HL-60/S4 (cell line): ENCODE data around the gene TRIM56.
"Not testable (repeated sequence)": the region's sequence is repeated elsewhere in the genome, so short reads cannot be mapped to it uniquely, and the experiment has no call there.

Experiments used
- in situ Hi-C: fragments of 300-500 bp; cut with MboI; formaldehyde crosslinking; loops from 2 replicates; pipeline ENCODE4 v1.14.3; 2022; ENCODE audit warnings: low sequenced_read_pairs

TRIM56 gene, protein sequence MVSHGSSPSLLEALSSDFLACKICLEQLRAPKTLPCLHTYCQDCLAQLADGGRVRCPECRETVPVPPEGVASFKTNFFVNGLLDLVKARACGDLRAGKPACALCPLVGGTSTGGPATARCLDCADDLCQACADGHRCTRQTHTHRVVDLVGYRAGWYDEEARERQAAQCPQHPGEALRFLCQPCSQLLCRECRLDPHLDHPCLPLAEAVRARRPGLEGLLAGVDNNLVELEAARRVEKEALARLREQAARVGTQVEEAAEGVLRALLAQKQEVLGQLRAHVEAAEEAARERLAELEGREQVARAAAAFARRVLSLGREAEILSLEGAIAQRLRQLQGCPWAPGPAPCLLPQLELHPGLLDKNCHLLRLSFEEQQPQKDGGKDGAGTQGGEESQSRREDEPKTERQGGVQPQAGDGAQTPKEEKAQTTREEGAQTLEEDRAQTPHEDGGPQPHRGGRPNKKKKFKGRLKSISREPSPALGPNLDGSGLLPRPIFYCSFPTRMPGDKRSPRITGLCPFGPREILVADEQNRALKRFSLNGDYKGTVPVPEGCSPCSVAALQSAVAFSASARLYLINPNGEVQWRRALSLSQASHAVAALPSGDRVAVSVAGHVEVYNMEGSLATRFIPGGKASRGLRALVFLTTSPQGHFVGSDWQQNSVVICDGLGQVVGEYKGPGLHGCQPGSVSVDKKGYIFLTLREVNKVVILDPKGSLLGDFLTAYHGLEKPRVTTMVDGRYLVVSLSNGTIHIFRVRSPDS

DNA sequence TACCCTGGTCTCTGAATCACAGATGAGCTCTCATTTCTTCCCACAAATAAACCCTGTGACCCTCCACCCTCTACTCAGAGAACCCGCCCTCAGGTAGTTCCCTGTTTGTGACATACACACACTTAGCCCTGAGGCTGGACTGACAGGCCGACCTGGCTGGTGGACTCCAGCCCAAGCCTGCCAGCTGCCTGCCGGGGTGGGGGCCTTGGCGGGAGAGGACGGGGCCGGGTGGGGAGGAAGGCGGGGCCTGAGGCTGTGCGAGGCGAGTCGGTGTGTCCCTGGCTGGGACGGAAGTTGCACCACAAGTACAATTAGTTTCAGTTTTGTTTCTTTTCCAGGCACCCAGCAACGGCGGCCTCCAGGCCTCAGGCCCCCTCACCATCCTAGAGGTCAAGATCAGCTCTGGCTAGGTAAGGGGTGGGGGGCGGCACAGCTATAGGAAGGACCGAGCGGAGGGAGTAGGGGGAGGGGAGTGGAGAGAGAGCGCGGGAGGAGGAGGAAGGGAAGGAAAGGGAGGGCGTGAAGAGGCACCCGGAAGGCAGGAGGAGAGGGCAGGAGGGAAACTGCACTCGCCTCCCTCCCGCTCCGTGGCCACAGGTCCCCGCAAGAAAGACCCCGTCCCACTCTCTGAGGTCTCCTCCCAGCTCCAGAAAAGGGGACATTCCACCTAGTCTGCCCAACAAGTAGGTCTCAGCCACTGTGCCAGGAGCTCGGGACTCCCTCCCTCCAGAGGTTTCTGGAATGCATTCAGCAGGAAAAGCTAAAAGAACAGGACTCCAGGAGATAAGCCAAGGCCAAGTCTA, at the start of gene TRIM56:
Gene TRIM56 (plus strand): TSS at position 320 of the 803 bp plus-strand sequence. CDS start 1,832 bp downstream, outside the sequence.
- in situ Hi-C loops, result no loop called here

DNA sequence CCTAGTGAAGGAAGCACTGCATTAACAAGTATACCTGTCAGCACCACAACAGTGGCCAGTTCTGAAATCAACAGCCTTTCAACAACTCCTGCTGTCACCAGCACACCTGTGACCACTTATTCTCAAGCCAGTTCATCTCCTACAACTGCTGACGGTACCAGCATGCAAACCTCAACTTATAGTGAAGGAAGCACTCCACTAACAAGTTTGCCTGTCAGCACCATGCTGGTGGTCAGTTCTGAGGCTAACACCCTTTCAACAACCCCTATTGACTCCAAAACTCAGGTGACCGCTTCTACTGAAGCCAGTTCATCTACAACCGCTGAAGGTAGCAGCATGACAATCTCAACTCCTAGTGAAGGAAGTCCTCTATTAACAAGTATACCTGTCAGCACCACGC, 49.3 kb upstream of the TRIM56 start:
- in situ Hi-C loops, result no loop called here

DNA sequence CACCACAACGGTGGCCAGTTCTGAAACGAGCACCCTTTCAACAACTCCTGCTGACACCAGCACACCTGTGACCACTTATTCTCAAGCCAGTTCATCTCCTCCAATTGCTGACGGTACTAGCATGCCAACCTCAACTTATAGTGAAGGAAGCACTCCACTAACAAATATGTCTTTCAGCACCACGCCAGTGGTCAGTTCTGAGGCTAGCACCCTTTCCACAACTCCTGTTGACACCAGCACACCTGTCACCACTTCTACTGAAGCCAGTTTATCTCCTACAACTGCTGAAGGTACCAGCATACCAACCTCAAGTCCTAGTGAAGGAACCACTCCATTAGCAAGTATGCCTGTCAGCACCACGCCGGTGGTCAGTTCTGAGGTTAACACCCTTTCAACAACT, 44.0 kb upstream of the TRIM56 start:
- in situ Hi-C loops, result not testable (repeated sequence)

DNA sequence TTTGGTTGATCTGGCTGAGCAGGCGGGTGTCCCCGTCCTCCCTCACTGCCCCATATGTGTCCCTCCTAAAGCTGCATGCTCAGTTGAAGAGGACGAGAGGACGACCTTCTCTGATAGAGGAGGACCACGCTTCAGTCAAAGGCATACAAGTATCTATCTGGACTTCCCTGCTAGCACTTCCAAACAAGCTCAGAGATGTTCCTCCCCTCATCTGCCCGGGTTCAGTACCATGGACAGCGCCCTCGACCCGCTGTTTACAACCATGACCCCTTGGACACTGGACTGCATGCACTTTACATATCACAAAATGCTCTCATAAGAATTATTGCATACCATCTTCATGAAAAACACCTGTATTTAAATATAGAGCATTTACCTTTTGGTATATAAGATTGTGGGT, 26.9 kb upstream of the TRIM56 start:
- in situ Hi-C loops, result loop anchor here (5.0 to 25.0 kb wide), 2 partner anchors 166 to 271 kb away; no protein-coding TSS in a partner anchor

DNA sequence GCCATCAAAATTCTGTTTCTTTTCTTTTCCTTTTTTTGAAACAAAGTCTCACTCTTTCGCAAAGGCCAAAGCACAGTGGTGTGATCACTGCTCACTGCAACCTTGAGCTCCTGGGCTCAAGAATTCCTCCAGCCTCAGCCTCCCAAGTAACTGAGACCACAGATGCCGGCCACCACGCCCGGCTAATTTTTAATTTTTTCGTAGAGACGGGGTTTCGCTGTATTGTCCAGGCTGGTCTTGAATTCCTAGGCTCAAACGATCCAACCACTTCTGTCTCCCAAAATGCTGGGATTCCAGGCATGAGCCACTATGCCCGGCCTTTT, 25.7 kb upstream of the TRIM56 start:
- in situ Hi-C loops, result loop anchor here (5.0 to 25.0 kb wide), 2 partner anchors 167 to 272 kb away; no protein-coding TSS in a partner anchor

DNA sequence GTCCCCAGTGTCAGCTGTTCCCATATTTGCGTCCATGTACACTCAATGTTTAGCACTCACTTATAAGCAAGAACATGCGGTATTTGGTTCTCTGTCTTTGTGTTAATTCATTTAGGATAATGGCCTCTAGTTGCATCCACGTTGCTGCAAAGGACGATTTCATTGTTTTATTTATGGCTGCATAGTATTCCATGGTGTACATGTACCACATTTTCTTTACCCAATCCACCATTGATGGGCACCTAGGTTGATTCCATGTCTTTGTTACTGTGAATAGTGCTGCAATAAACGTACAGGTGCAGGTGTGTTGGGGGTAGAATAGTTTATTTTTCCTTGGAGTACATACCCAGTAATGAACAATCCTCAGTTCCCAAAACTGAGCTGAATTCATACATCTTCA, 24.3 kb upstream of the TRIM56 start:
- in situ Hi-C loops, result loop anchor here (25.0 kb wide), 1 partner anchor 274 kb away; no protein-coding TSS in a partner anchor

DNA sequence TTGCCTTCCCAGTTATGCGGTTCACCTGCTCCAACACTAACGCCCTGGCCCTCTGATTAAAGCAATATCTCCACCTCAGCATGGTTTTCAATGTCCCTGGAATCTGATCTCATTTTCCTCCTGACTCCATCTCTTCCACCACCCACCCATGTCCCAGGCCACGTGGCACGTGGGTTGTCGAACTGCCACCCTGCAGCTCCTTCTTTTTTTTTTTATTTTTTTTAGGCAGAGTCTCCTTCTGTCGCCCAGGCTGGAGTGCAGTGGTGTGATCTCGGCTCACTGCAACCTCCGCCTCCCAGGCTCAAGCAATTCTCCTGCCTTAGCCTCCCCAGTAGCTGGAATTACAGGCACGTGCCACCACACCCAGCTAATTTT, 21.1 kb upstream of the TRIM56 start:
- in situ Hi-C loops, result loop anchor here (25.0 kb wide), 1 partner anchor 277 kb away; no protein-coding TSS in a partner anchor

DNA sequence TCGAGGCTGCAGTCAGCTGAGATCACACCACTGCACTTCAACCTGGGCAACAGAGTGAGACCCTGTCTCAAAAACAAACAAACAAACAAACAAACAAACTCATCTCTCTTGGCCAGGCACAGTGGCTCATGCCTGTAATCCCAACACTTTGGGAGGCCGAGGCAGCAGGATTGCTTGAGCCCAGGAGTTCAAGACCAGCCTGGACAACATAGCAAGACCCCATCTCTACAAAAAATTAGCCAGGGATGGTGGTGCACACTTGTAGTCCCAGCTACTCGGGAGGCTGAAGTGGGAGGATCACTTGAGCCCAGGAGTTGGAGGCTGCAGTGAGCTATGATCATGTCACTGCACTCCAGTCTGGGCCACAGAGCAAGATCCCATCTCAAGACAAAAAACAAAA, 20.1 kb upstream of the TRIM56 start:
- in situ Hi-C loops, result loop anchor here (25.0 kb wide), 1 partner anchor 278 kb away; no protein-coding TSS in a partner anchor

DNA sequence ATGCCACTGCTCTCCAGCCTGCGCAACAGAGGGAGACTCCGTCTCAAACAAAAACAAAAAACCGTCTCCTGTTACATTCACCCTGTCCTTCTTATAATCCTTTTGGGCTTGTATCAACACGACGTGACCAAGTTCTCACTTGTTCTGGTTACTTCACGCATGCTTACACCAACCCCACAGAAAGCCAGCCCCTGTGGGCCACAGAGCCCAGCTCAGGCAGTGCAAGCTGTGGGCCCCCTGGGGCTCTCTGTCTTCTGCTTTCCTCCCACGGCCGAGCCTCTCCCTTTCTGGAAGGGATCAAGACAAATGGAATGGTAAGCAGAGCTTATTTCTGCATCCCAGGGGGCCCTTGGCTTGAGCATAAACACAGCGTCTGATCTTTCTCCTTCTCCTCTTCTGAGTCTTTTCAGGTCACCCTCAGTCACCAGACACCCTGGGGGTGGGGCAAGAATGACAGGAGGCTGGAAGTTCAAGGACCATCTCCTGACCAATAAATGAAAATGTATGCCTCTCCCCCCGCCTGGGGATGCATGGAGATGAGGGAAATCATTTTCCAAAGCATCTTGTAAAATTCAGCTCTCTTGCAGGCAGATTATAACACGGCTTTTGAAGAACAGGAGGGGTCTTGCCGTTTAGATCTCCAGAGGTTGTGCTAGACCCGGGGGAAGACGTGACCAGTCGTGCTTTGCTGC, 19.0 kb upstream of the TRIM56 start:
- in situ Hi-C loops, result loop anchor here (25.0 kb wide), 1 partner anchor 279 kb away; no protein-coding TSS in a partner anchor

DNA sequence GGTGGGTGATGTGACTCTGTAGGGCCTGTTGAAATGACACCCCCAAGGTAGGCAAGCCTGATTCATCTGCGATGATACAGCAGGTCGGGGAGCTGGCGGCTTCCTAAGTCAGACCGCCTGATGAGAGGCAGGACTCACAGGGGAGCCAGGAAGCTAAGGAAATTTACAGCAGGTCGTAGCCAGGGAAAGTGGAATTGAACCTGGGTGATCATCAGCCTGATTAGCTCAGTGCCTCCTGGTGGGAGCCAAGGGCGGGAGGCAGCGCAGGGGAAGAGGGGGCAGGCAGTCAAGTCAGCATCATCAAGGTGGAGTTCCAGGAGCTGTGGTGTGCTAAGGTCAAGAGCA, 18.5 kb upstream of the TRIM56 start:
- in situ Hi-C loops, result loop anchor here (25.0 kb wide), 1 partner anchor 280 kb away; no protein-coding TSS in a partner anchor

DNA sequence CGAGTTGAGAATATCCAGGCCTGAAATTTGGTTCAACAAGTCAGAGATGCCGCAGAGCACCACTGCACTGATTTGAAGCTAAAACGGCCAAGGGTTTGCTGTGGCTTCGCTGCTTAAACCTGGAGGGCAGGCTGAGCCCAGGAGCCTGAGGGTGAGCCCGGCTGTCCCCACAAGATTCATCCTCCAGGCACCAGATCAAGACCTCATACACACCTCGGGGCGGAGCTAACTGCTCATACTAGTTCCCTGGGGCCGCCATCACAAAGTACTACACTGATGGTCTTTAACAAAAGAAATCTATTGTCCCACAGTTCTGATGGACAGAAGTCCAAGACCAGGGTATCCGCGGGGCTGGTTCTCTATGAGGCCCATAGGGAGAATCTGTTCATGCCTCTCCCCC, 16.9 kb upstream of the TRIM56 start:
- in situ Hi-C loops, result loop anchor here (25.0 kb wide), 1 partner anchor 281 kb away; no protein-coding TSS in a partner anchor

DNA sequence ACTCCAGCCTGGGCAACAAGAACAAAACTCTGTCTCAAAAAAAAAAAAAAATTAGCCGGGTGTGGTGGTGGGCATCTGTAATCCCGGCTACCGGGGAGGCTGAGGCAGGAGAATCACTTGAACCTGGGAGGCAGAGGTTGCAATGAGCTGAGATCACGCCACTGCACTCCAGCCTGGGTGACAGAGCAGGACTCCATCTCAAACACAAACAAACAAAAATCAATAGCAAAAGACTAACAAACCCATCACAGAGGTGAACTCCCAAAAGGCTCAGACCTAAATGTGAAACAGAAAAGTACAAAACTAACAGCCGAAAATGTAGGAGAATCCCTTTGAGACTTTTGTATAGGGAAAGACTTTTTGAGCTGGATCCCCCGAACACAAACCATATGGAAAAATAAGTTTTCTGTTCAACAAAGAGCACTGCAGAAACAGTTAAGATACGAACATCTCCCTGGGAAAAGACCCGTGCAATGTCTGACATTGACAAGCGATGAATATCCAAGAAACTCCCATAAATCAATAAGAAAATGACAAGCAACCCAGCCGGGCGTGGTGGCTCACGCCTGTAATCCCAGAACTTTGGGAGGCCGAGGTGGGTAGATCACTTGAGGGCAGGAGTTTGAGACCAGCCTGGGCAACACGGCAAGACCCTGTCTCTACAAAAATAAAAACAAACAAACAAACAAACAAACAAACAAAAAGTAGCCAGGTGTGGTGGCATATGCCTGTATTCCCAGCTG, 13.7 kb upstream of the TRIM56 start:
- in situ Hi-C loops, result loop anchor here (10.0 to 25.0 kb wide), 2 partner anchors 107 to 284 kb away; partner anchors contain the start of gene MUC12

DNA sequence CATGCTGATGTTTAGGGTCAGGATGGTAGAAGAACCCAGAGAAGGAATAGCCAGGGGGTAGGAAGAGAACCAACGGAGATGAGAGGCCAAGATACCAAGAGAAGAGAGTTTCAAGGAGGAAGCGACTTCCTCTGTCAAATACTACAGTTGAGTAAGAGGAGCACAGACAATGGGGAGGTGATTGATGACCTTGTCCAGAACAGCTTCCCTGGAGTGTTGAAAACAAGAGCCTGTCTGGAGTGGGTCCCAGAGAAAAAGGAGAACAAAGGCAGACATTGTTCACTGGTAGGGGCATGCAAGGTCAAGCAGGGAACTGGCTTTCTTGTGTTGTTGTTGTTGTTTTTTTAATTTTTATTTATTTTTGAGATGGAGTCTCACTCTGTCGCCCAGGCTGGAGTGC, 9.6 kb upstream of the TRIM56 start:
- in situ Hi-C loops, result loop anchor here (10.0 kb wide), 1 partner anchor 111 kb away; the partner anchor contains the start of gene MUC12

DNA sequence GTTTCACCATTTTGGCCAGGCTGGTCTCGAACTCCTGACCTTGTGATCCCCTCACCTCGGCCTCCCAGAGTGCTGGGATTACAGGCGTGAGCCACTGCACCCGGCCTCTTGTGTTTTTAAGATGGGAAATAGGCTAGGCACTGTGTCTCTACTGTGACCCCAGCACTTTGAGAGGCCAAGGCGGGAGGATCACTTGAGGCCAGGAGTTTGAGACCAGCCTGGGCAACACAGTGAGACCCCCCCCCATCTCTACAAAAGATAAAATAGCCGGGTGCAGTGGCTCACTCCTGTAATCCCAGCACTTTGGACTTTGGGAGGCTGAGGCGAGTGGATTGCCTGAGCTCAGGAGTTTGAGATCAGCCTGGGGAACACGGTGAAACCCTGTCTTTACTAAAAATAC, 9.1 kb upstream of the TRIM56 start:
- in situ Hi-C loops, result loop anchor here (10.0 kb wide), 1 partner anchor 111 kb away; the partner anchor contains the start of gene MUC12

DNA sequence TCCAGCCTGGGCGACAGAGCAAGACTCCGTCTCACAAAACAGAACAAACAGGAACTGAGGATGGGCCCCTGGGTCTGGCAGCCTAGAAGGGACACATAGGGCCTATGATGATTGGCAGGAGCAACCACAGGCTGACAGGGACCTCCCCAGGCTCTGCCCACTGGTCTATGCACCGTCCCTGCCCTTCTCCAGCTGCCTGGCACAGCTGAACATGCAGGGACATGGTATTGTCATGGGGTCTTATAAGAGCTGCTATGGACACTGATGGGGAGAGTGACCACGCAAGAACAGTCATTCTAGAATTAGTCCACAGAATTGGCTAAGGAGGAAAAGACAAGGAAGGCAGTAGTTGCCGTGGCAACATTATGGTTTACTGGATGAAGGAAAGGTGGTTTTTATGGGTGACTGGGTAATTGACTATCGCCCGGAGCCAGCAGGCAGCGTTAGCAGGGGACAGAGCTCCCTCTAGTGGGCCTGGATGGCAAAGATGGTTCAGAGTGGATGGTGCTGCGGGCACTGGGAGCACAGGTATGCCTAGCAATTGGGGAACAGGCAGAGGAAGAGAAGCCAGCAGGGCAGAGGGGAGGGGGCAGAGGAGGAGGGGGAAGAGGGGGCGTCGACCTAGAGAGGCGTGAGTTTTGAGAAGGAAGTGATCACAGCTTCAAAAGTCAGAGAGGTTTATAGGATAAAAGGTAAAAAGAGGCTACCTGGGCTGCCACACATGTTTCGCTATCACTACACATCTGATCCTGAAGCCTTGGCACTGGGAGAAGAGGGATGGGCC, 7.8 kb upstream of the TRIM56 start:
- in situ Hi-C loops, result loop anchor here (10.0 kb wide), 1 partner anchor 113 kb away; the partner anchor contains the start of gene MUC12

DNA sequence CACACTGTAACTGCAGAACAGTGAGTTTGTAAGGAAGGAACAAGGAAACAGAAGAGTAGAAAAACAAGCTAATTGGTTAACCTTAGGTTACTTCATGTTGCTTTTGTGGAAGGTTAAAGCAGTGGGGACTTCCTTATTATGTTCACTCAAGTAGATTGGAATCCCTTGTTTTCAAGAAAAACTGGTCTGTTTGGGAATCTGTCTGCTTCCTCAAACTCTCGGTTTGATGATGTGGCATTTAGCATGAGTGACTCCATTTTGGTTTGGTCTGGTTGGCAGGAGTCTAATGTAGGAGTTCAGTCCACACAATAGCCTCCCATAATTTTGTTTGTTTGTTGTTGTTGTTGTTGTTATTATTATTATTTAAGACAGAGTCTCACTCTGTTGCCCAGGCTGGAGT, 3.8 kb upstream of the TRIM56 start:
- in situ Hi-C loops, result no loop called here

DNA sequence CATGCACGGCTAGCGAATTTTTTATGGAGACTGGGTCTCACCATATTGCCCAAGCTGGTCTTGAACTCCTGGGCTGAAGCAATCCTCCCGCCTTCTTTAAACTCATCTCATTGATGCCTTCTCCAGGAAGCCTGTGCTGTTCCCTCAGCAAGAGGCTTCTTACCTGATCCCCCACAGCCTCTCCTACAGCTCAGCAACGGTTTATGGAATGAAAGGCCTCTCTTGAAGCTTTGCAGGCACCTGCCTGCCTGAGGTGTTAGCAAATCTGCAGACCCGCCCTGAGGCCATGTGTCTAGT, 468 bp upstream of the TRIM56 start:
- in situ Hi-C loops, result no loop called here

DNA sequence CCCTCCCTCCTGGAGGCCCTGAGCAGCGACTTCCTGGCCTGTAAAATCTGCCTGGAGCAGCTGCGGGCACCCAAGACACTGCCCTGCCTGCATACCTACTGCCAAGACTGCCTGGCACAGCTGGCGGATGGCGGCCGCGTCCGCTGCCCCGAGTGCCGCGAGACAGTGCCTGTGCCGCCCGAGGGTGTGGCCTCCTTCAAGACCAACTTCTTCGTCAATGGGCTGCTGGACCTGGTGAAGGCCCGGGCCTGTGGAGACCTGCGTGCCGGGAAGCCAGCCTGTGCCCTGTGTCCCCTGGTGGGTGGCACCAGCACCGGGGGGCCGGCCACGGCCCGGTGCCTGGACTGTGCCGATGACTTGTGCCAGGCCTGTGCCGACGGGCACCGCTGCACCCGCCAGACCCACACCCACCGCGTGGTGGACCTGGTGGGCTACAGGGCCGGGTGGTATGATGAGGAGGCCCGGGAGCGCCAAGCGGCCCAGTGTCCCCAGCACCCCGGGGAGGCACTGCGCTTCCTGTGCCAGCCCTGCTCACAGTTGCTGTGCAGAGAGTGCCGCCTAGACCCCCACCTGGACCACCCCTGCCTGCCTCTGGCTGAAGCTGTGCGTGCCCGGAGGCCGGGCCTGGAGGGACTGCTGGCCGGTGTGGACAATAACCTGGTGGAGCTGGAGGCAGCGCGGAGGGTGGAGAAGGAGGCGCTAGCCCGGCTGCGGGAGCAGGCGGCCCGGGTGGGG, 2.2 kb downstream of the TRIM56 start:
- in situ Hi-C loops, result no loop called here
